ENCODE measurements around the gene HEY2.
"Not testable (repeated sequence)": the region's sequence is repeated elsewhere in the genome, so short reads cannot be mapped to it uniquely, and the experiment has no call there.

The HEY2 gene

GRCh38 chr6:125773387-125774341, 24.2 kb downstream of the HEY2 start:
- no peak for DNase-seq

- DNase-seq, result not testable (repeated sequence)
Measured at GRCh38 chr6:125776107-125776826, 26.8 kb downstream of the HEY2 start.

- DNase-seq, result peak; percentile 84
Measured at GRCh38 chr6:125779924-125780539, 30.6 kb downstream of the HEY2 start.

- DNase-seq, result peak; percentile 48
Measured at GRCh38 chr6:125780540-125781313, 31.3 kb downstream of the HEY2 start.

GRCh38 chr6:125781314-125781868, 32.0 kb downstream of the HEY2 start:
- DNase-seq, result peak; percentile 54

GRCh38 chr6:125784365-125784764, 34.9 kb downstream of the HEY2 start:
- DNase-seq, result no peak

GRCh38 chr6:125787791-125788190, 38.4 kb downstream of the HEY2 start:
- no peak for DNase-seq

GRCh38 chr6:125789167-125789566, 39.7 kb downstream of the HEY2 start:
- DNase-seq, result no peak

GRCh38 chr6:125789576-125790357, 40.3 kb downstream of the HEY2 start:
- DNase-seq, result peak; percentile 37

- peak; percentile 75 for DNase-seq
Measured at GRCh38 chr6:125790358-125791150, 41.1 kb downstream of the HEY2 start, which contains the start of gene NCOA7. Gene NCOA7, plus strand, starts transcription at chr6:125790960. Its CDS starts 24,395 bp downstream, at chr6:125815355.

GRCh38 chr6:125791151-125791819, 41.9 kb downstream of the HEY2 start:
- peak; percentile 41 for DNase-seq

GRCh38 chr6:125791820-125792165, 42.4 kb downstream of the HEY2 start:
- no peak for DNase-seq

GRCh38 chr6:125792172-125792571, 42.7 kb downstream of the HEY2 start:
- no peak for DNase-seq

- no peak for DNase-seq
Measured at GRCh38 chr6:125792680-125793079, 43.2 kb downstream of the HEY2 start.

GRCh38 chr6:125793280-125793679, 43.8 kb downstream of the HEY2 start:
- no peak for DNase-seq

- DNase-seq, result no peak
Measured at GRCh38 chr6:125793863-125794262, 44.4 kb downstream of the HEY2 start.

GRCh38 chr6:125794342-125795137, 45.1 kb downstream of the HEY2 start:
- no peak for DNase-seq

GRCh38 chr6:125795301-125795700, 45.9 kb downstream of the HEY2 start:
- DNase-seq, result no peak

Measured in activated CD4-positive, alpha-beta T cell treated with anti-CD3 and anti-CD28 coated beads, Interleukin-2, amount 50 U/mL, for 1 hour (primary cell).